ENCODE results near the gene P3H1.

Gene P3H1

GRCh38 chr1:42746436-42747105 lies 20.3 kb downstream of the P3H1 start:
- Histone ChIP-seq H3K36me3 (ENCODE audit: control insufficient read depth, insufficient read depth, low read length) (peaks cover 23% of the 10 kb centered on the region), H3K4me3 (replicated peaks; ENCODE audit: low read depth, low read length) (no peak overlapping the region), H3K27me3 (replicated peaks; ENCODE audit: control insufficient read depth, insufficient read depth, low read length) (no peaks in the 10 kb centered on the region)
- no peak for TF ChIP-seq CTCF (IDR thresholded peaks at IDR 0.05; ENCODE audit: insufficient read depth, low read length, poor library complexity, severe bottlenecking)
- DNase-seq (ENCODE audit: extremely low read depth, insufficient read length), result no peak

GRCh38 chr1:42745851-42746250 lies 21.0 kb downstream of the P3H1 start:
- H3K4me3 ChIP-seq (replicated peaks; ENCODE audit: low read depth, low read length), result no peak overlapping the region
- H3K36me3 ChIP-seq (ENCODE audit: control insufficient read depth, insufficient read depth, low read length), result peaks cover 23% of the 10 kb centered on the region
- DNase-seq (ENCODE audit: extremely low read depth, insufficient read length), result no peak
- H3K27me3 ChIP-seq (replicated peaks; ENCODE audit: control insufficient read depth, insufficient read depth, low read length), result no peaks in the 10 kb centered on the region
- TF ChIP-seq CTCF (IDR thresholded peaks at IDR 0.05; ENCODE audit: insufficient read depth, low read length, poor library complexity, severe bottlenecking), result no peak

- Histone ChIP-seq H3K27me3 (replicated peaks; ENCODE audit: control insufficient read depth, insufficient read depth, low read length) (no peaks in the 10 kb centered on the region), H3K36me3 (ENCODE audit: control insufficient read depth, insufficient read depth, low read length) (peaks cover 18% of the 10 kb centered on the region), H3K4me3 (replicated peaks; ENCODE audit: low read depth, low read length) (no peak overlapping the region)
- no peak for DNase-seq (ENCODE audit: extremely low read depth, insufficient read length)
- TF ChIP-seq CTCF (IDR thresholded peaks at IDR 0.05; ENCODE audit: insufficient read depth, low read length, poor library complexity, severe bottlenecking), result no peak
These were observed 22.7 kb downstream of the P3H1 start for GRCh38 chr1:42744148-42744413.

- no peak for TF ChIP-seq CTCF (IDR thresholded peaks at IDR 0.05; ENCODE audit: insufficient read depth, low read length, poor library complexity, severe bottlenecking)
- Histone ChIP-seq H3K36me3 (ENCODE audit: control insufficient read depth, insufficient read depth, low read length) (peaks cover 15% of the 10 kb centered on the region), H3K27me3 (replicated peaks; ENCODE audit: control insufficient read depth, insufficient read depth, low read length) (no peaks in the 10 kb centered on the region), H3K4me3 (replicated peaks; ENCODE audit: low read depth, low read length) (no peak overlapping the region)
- no peak for DNase-seq (ENCODE audit: extremely low read depth, insufficient read length)
These were observed 23.3 kb downstream of the P3H1 start for GRCh38 chr1:42743317-42744147.

- no peak for DNase-seq (ENCODE audit: extremely low read depth, insufficient read length)
- no peak for TF ChIP-seq CTCF (IDR thresholded peaks at IDR 0.05; ENCODE audit: insufficient read depth, low read length, poor library complexity, severe bottlenecking)
These were observed 24.1 kb downstream of the P3H1 start for GRCh38 chr1:42742617-42743316.

More at GRCh38 chr1:42742617-42743316, 24.1 kb downstream of the P3H1 start:
- Histone ChIP-seq H3K4me3 (replicated peaks; ENCODE audit: low read depth, low read length) (no peak overlapping the region), H3K36me3 (ENCODE audit: control insufficient read depth, insufficient read depth, low read length) (peaks cover 9% of the 10 kb centered on the region), H3K27me3 (replicated peaks; ENCODE audit: control insufficient read depth, insufficient read depth, low read length) (no peaks in the 10 kb centered on the region)

All from GM06990 (cell line).